ENCODE data around the gene PPIL6.

- TF ChIP-seq, protein P1, sequence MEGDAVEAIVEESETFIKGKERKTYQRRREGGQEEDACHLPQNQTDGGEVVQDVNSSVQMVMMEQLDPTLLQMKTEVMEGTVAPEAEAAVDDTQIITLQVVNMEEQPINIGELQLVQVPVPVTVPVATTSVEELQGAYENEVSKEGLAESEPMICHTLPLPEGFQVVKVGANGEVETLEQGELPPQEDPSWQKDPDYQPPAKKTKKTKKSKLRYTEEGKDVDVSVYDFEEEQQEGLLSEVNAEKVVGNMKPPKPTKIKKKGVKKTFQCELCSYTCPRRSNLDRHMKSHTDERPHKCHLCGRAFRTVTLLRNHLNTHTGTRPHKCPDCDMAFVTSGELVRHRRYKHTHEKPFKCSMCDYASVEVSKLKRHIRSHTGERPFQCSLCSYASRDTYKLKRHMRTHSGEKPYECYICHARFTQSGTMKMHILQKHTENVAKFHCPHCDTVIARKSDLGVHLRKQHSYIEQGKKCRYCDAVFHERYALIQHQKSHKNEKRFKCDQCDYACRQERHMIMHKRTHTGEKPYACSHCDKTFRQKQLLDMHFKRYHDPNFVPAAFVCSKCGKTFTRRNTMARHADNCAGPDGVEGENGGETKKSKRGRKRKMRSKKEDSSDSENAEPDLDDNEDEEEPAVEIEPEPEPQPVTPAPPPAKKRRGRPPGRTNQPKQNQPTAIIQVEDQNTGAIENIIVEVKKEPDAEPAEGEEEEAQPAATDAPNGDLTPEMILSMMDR (IDR thresholded peaks at IDR 0.05): no peak
- no peak for TF ChIP-seq POLR2A (IDR thresholded peaks at IDR 0.05)
Measured at GRCh38 chr6:109351231-109352130, 88.9 kb downstream of the PPIL6 start.
